PC-3 (cell line): ENCODE results near the gene PLD1.

Experiments
- EZH2 ChIP-seq: fragments of 300-600 bp; sonication (generic); IDR thresholded peaks from one replicate; pipeline ENCODE4 v1.6.1; 2017; ENCODE audit warnings: antibody characterized with exemption, mild to moderate bottlenecking, low read length; ENCODE audit not compliant: unreplicated experiment
- EZH2phosphoT487 ChIP-seq: fragments of 300-600 bp; sonication (generic); IDR thresholded peaks from 2 replicates; pipeline ENCODE4 v1.6.1; 2018; ENCODE audit warnings: mild to moderate bottlenecking, antibody characterized with exemption, low read length, borderline replicate concordance
- TF ChIP-seq, protein P1 (sequence below): fragments of 300-600 bp; sonication (generic); conservative IDR thresholded peaks from 2 replicates; pipeline ENCODE4 v1.5.1; 2017; ENCODE audit warnings: antibody characterized with exemption, low read depth, mild to moderate bottlenecking, low read length

DNA sequence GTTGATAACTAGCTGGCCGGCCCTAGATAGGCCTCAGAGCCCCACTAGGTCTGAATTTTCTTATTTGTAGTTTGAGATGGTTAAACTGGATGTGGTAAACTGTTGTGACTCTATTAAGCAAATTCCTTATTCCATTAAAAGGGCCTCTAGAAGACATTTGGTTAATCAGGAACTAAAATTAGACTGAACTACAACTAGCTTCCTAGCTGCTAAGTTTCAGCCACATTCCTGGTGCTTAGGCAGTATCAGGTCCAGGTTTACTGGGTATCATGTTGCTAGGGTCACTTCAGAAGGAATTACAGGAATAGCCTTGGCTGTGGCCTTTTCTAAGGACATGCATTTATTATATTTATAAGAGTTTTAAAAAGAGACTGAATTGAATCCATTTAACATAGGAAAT, 136.3 kb downstream of the PLD1 start:
- TF ChIP-seq, protein P1, sequence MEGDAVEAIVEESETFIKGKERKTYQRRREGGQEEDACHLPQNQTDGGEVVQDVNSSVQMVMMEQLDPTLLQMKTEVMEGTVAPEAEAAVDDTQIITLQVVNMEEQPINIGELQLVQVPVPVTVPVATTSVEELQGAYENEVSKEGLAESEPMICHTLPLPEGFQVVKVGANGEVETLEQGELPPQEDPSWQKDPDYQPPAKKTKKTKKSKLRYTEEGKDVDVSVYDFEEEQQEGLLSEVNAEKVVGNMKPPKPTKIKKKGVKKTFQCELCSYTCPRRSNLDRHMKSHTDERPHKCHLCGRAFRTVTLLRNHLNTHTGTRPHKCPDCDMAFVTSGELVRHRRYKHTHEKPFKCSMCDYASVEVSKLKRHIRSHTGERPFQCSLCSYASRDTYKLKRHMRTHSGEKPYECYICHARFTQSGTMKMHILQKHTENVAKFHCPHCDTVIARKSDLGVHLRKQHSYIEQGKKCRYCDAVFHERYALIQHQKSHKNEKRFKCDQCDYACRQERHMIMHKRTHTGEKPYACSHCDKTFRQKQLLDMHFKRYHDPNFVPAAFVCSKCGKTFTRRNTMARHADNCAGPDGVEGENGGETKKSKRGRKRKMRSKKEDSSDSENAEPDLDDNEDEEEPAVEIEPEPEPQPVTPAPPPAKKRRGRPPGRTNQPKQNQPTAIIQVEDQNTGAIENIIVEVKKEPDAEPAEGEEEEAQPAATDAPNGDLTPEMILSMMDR, result no peak
- TF ChIP-seq EZH2, result no peak
- TF ChIP-seq EZH2phosphoT487, result no peak
